ENCODE measurements around the gene CISTR.

The CISTR gene

GRCh38 chr12:53717319-53717718 is 34.5 kb downstream of the CISTR start:
- TF ChIP-seq CTCF (IDR thresholded peaks at IDR 0.05; ENCODE audit: low read depth, low read length, poor library complexity, severe bottlenecking) (no peak), EZH2phosphoT487 (IDR thresholded peaks at IDR 0.05; ENCODE audit: borderline replicate concordance, low read length) (no peak)
- no peaks in the 10 kb centered on the region for H3K36me3 ChIP-seq (ENCODE audit: control insufficient read depth, low read length)
- H3F3A ChIP-seq (ENCODE audit: control insufficient read depth, insufficient read depth), result no peaks in the 10 kb centered on the region
- no peaks in the 10 kb centered on the region for H3K9me3 ChIP-seq (ENCODE audit: control insufficient read depth, insufficient read depth, low read length)
- H3K4me3 ChIP-seq (ENCODE audit: low read length), result no peak overlapping the region
- H3K27ac ChIP-seq (ENCODE audit: low read depth, low read length), result no peak overlapping the region
- no peaks in the 10 kb centered on the region for H3K79me2 ChIP-seq (ENCODE audit: control insufficient read depth, low read length)
- no peaks in the 10 kb centered on the region for H3K9me2 ChIP-seq (replicated peaks; ENCODE audit: control insufficient read depth, low read length)
- H3K4me2 ChIP-seq (ENCODE audit: low read length), result no peak overlapping the region
- H3K27me3 ChIP-seq (ENCODE audit: control insufficient read depth, low read length), result no peaks in the 10 kb centered on the region
- H3K4me1 ChIP-seq (ENCODE audit: control insufficient read depth, low read length), result no peaks in the 10 kb centered on the region
- no peaks in the 10 kb centered on the region for H4K20me1 ChIP-seq (ENCODE audit: control insufficient read depth, insufficient read depth, low read depth, low read length)

- Histone ChIP-seq H3K27me3 (ENCODE audit: control insufficient read depth, low read length) (peaks cover 20% of the 10 kb centered on the region), H3K4me3 (ENCODE audit: low read length) (no peak overlapping the region), H3K4me1 (ENCODE audit: control insufficient read depth, low read length) (no peaks in the 10 kb centered on the region), H3K4me2 (ENCODE audit: low read length) (no peak overlapping the region), H3K79me2 (ENCODE audit: control insufficient read depth, low read length) (no peaks in the 10 kb centered on the region), H4K20me1 (ENCODE audit: control insufficient read depth, insufficient read depth, low read depth, low read length) (no peaks in the 10 kb centered on the region), H3K36me3 (ENCODE audit: control insufficient read depth, low read length) (no peaks in the 10 kb centered on the region), H3K9me3 (ENCODE audit: control insufficient read depth, insufficient read depth, low read length) (no peaks in the 10 kb centered on the region), H3K27ac (ENCODE audit: low read depth, low read length) (no peak overlapping the region), H3K9me2 (replicated peaks; ENCODE audit: control insufficient read depth, low read length) (no peaks in the 10 kb centered on the region), H3F3A (ENCODE audit: control insufficient read depth, insufficient read depth) (no peaks in the 10 kb centered on the region)
- no peak for TF ChIP-seq CTCF (IDR thresholded peaks at IDR 0.05; ENCODE audit: low read depth, low read length, poor library complexity, severe bottlenecking)
- TF ChIP-seq EZH2phosphoT487 (IDR thresholded peaks at IDR 0.05; ENCODE audit: borderline replicate concordance, low read length), result no peak
Observed at GRCh38 chr12:53714004-53714403, 37.8 kb downstream of the CISTR start.

- H3K36me3 ChIP-seq (ENCODE audit: control insufficient read depth, low read length), result no peaks in the 10 kb centered on the region
- no peaks in the 10 kb centered on the region for H3F3A ChIP-seq (ENCODE audit: control insufficient read depth, insufficient read depth)
- H3K27ac ChIP-seq (ENCODE audit: low read depth, low read length), result no peak overlapping the region
- peaks cover 24% of the 10 kb centered on the region for H3K27me3 ChIP-seq (ENCODE audit: control insufficient read depth, low read length)
- H3K4me3 ChIP-seq (ENCODE audit: low read length), result no peak overlapping the region
- no peaks in the 10 kb centered on the region for H3K79me2 ChIP-seq (ENCODE audit: control insufficient read depth, low read length)
- H3K4me2 ChIP-seq (ENCODE audit: low read length), result no peak overlapping the region
- TF ChIP-seq CTCF (IDR thresholded peaks at IDR 0.05; ENCODE audit: low read depth, low read length, poor library complexity, severe bottlenecking), result no peak
- TF ChIP-seq EZH2phosphoT487 (IDR thresholded peaks at IDR 0.05; ENCODE audit: borderline replicate concordance, low read length), result no peak
- no peaks in the 10 kb centered on the region for H4K20me1 ChIP-seq (ENCODE audit: control insufficient read depth, insufficient read depth, low read depth, low read length)
- no peaks in the 10 kb centered on the region for H3K9me3 ChIP-seq (ENCODE audit: control insufficient read depth, insufficient read depth, low read length)
- no peaks in the 10 kb centered on the region for H3K4me1 ChIP-seq (ENCODE audit: control insufficient read depth, low read length)
- no peaks in the 10 kb centered on the region for H3K9me2 ChIP-seq (replicated peaks; ENCODE audit: control insufficient read depth, low read length)
Observed at GRCh38 chr12:53713516-53713915, 38.3 kb downstream of the CISTR start.

All from DOHH2 (cell line).